GM10847 (cell line): ENCODE measurements around the gene PTPRU.

Experiments used
- POLR2A ChIP-seq: IDR thresholded peaks from 2 replicates; pipeline ENCODE4 v1.6.1; 2011; ENCODE audit not compliant: insufficient read length; ENCODE audit errors: extremely low read depth

The PTPRU gene

GRCh38 chr1:29309621-29310020 is 73.3 kb downstream of the PTPRU start:
- no peak for TF ChIP-seq POLR2A

GRCh38 chr1:29310616-29311180 is 74.4 kb downstream of the PTPRU start:
- no peak for TF ChIP-seq POLR2A

GRCh38 chr1:29311352-29312030 is 75.2 kb downstream of the PTPRU start:
- no peak for TF ChIP-seq POLR2A

- TF ChIP-seq POLR2A = no peak
These were observed 76.4 kb downstream of the PTPRU start for GRCh38 chr1:29312469-29313461.

GRCh38 chr1:29315262-29315661 is 78.9 kb downstream of the PTPRU start:
- no peak for TF ChIP-seq POLR2A

- TF ChIP-seq POLR2A = no peak
These were observed 79.6 kb downstream of the PTPRU start for GRCh38 chr1:29315876-29316275.

GRCh38 chr1:29317063-29317915 is 81.0 kb downstream of the PTPRU start:
- no peak for TF ChIP-seq POLR2A

- no peak for TF ChIP-seq POLR2A
These were observed 81.7 kb downstream of the PTPRU start for GRCh38 chr1:29317916-29318530.

- TF ChIP-seq POLR2A = no peak
These were observed 82.4 kb downstream of the PTPRU start for GRCh38 chr1:29318724-29319123.

GRCh38 chr1:29319300-29320110 is 83.2 kb downstream of the PTPRU start:
- TF ChIP-seq POLR2A = no peak

- no peak for TF ChIP-seq POLR2A
These were observed 84.0 kb downstream of the PTPRU start for GRCh38 chr1:29320156-29320940.

GRCh38 chr1:29321176-29321575 is 84.9 kb downstream of the PTPRU start:
- no peak for TF ChIP-seq POLR2A

- TF ChIP-seq POLR2A = no peak
These were observed 85.9 kb downstream of the PTPRU start for GRCh38 chr1:29322147-29322694.
